Measurements from ENCODE around the gene FPR2.
"Not testable (repeated sequence)": the region's sequence is repeated elsewhere in the genome, so short reads cannot be mapped to it uniquely, and the experiment has no call there.

FPR2 gene

GRCh38 chr19:51760697-51761356 is at the start of gene FPR2:
FPR2 (plus strand) TSS chr19:51761180; CDS start chr19:51768659, 7,479 bp downstream.
- DNase-seq (ENCODE audit: low spot score), result no peak

GRCh38 chr19:51711702-51712101 is 49.3 kb upstream of the FPR2 start:
- DNase-seq (ENCODE audit: low spot score), result no peak

GRCh38 chr19:51712461-51713081 is 48.4 kb upstream of the FPR2 start:
- no peak for DNase-seq (ENCODE audit: low spot score)

- DNase-seq (ENCODE audit: low spot score), result no peak
Measured at GRCh38 chr19:51713319-51714285, 47.4 kb upstream of the FPR2 start.

- no peak for DNase-seq (ENCODE audit: low spot score)
Measured at GRCh38 chr19:51714848-51715247, 46.1 kb upstream of the FPR2 start.

- DNase-seq (ENCODE audit: low spot score), result no peak
Measured at GRCh38 chr19:51715850-51716249, 45.1 kb upstream of the FPR2 start.

- no peak for DNase-seq (ENCODE audit: low spot score)
Measured at GRCh38 chr19:51716925-51717324, 44.1 kb upstream of the FPR2 start.

GRCh38 chr19:51719251-51719988 is 41.6 kb upstream of the FPR2 start:
- DNase-seq (ENCODE audit: low spot score), result no peak

GRCh38 chr19:51721905-51722304 is 39.1 kb upstream of the FPR2 start:
- no peak for DNase-seq (ENCODE audit: low spot score)

- no peak for DNase-seq (ENCODE audit: low spot score)
Measured at GRCh38 chr19:51722492-51722891, 38.5 kb upstream of the FPR2 start.

- no peak for DNase-seq (ENCODE audit: low spot score)
Measured at GRCh38 chr19:51724543-51724942, 36.4 kb upstream of the FPR2 start.

- DNase-seq (ENCODE audit: low spot score), result no peak
Measured at GRCh38 chr19:51726049-51726448, 34.9 kb upstream of the FPR2 start.

GRCh38 chr19:51727349-51727880 is 33.6 kb upstream of the FPR2 start:
- DNase-seq (ENCODE audit: low spot score), result no peak

- no peak for DNase-seq (ENCODE audit: low spot score)
Measured at GRCh38 chr19:51729781-51730180, 31.2 kb upstream of the FPR2 start.

- no peak for DNase-seq (ENCODE audit: low spot score)
Measured at GRCh38 chr19:51733742-51734522, 27.0 kb upstream of the FPR2 start.

GRCh38 chr19:51735759-51736449 is 25.1 kb upstream of the FPR2 start:
- no peak for DNase-seq (ENCODE audit: low spot score)

GRCh38 chr19:51737389-51737788 is 23.6 kb upstream of the FPR2 start:
- no peak for DNase-seq (ENCODE audit: low spot score)

GRCh38 chr19:51737924-51738323 is 23.1 kb upstream of the FPR2 start:
- no peak for DNase-seq (ENCODE audit: low spot score)

GRCh38 chr19:51738523-51738922 is 22.5 kb upstream of the FPR2 start:
- not testable (repeated sequence) for DNase-seq (ENCODE audit: low spot score)

GRCh38 chr19:51739466-51740213 is 21.3 kb upstream of the FPR2 start:
- DNase-seq (ENCODE audit: low spot score), result no peak
